Kidney epithelial cell (primary cell): ENCODE results near the gene SCRN1. TPM values are rescaled to one million over a fixed set of nuclear protein-coding genes. Genes with fewer than 3 reads are reported as not detected.

Experiments
- DNase-seq: peaks from one replicate; pipeline ENCODE4 v3.0.0-alpha.2; 2010; ENCODE audit warnings: low read depth
- H3K27me3 ChIP-seq: 2 replicates; pipeline ENCODE4 v1.6.0; 2011; ENCODE audit warnings: low read length; ENCODE audit not compliant: control insufficient read depth, insufficient read depth
- H3K36me3 ChIP-seq: 2 replicates; pipeline ENCODE4 v1.5.1; 2011; ENCODE audit warnings: low read length; ENCODE audit not compliant: control insufficient read depth, insufficient read depth
- H3K4me3 ChIP-seq: 2 replicates; pipeline ENCODE4 v1.5.1; 2011; ENCODE audit warnings: low read depth, mild to moderate bottlenecking, control low read depth, low read length
- CTCF ChIP-seq: IDR thresholded peaks from 2 replicates; pipeline ENCODE4 v1.5.1; 2011; ENCODE audit warnings: mild to moderate bottlenecking, moderate library complexity, low read length, control low read depth, inconsistent platforms; ENCODE audit not compliant: insufficient read depth, poor library complexity, severe bottlenecking
- total RNA-seq: library from RNA; depleted of rRNA; stranded (reverse); fragments of >200 nt; gene quantifications from 2 replicates; pipeline ENCODE4 v1.2.3, GENCODE V29; 2015

The SCRN1 gene
- total RNA-seq = 79.6 and 91.3 TPM in 2 replicates

- Histone ChIP-seq H3K4me3 (peak within 1 kb of the TSS; percentile 95), H3K27me3 (no peaks in the 10 kb centered on the region), H3K36me3 (peaks cover 2% of the 10 kb centered on the region)
- no peak for TF ChIP-seq CTCF
- DNase-seq = no peak
Measured at GRCh38 chr7:29989257-29989995, at the start of gene SCRN1. Gene SCRN1 (minus strand): TSS chr7:29989801. CDS start chr7:29969067, 20,734 bp downstream.

GRCh38 chr7:30038196-30038980, 48.8 kb upstream of the SCRN1 start:
- H3K36me3 ChIP-seq = no peaks in the 10 kb centered on the region
- no peak for TF ChIP-seq CTCF
- no peak for DNase-seq
- no peaks in the 10 kb centered on the region for H3K27me3 ChIP-seq
- H3K4me3 ChIP-seq = no peak overlapping the region

- H3K36me3 ChIP-seq = no peaks in the 10 kb centered on the region
- no peak overlapping the region for H3K4me3 ChIP-seq
- no peak for TF ChIP-seq CTCF
- DNase-seq = no peak
- no peaks in the 10 kb centered on the region for H3K27me3 ChIP-seq
Measured at GRCh38 chr7:30036220-30036619, 46.6 kb upstream of the SCRN1 start.

- Histone ChIP-seq H3K36me3 (no peaks in the 10 kb centered on the region), H3K27me3 (no peaks in the 10 kb centered on the region), H3K4me3 (no peak overlapping the region)
- no peak for DNase-seq
- no peak for TF ChIP-seq CTCF
Measured at GRCh38 chr7:30034501-30034900, 44.9 kb upstream of the SCRN1 start.

GRCh38 chr7:30032310-30033125, 42.9 kb upstream of the SCRN1 start:
- no peaks in the 10 kb centered on the region for H3K36me3 ChIP-seq
- no peak for TF ChIP-seq CTCF
- no peak for DNase-seq
- H3K4me3 ChIP-seq = no peak overlapping the region
- no peaks in the 10 kb centered on the region for H3K27me3 ChIP-seq
